Stimulated activated CD8-positive, alpha-beta memory T cell treated with anti-CD3 and anti-CD28 coated beads, Interleukin-12 subunit alpha, Interleukin-12 subunit beta, amount 100 ng/mL, for 4 hours (primary cell): ENCODE data around the gene SERPINB11.
"Not testable (repeated sequence)": the region's sequence is repeated elsewhere in the genome, so short reads cannot be mapped to it uniquely, and the experiment has no call there.

Experiments used
- DNase-seq: peaks from one replicate; pipeline ENCODE4 v3.0.0-alpha.2; 2020; ENCODE audit warnings: low read depth

Gene SERPINB11, protein sequence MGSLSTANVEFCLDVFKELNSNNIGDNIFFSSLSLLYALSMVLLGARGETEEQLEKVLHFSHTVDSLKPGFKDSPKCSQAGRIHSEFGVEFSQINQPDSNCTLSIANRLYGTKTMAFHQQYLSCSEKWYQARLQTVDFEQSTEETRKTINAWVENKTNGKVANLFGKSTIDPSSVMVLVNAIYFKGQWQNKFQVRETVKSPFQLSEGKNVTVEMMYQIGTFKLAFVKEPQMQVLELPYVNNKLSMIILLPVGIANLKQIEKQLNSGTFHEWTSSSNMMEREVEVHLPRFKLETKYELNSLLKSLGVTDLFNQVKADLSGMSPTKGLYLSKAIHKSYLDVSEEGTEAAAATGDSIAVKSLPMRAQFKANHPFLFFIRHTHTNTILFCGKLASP

DNA sequence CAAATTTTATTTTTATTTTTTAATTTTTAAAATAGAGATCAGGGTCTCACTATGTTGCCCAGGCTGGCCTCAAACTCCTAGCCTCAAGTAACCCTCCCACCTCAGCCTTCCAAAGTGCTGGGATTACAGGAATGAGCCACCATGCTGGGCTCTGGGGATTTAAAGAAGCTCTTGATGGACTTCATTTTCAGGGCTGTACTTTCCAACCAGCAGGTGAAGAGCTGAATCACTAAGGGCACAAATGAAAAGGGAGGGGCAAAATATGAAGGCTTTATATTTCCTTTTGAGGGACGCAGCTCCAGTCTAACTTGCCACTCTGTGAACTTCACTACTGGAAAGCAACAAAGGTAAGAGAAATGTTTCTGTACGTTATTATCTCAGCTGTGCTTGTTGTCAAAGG is at the start of gene SERPINB11:
TSS of gene SERPINB11 (plus strand) at position 301 of the 400 bp plus-strand sequence. CDS start 7,234 bp downstream, outside the sequence.
- DNase-seq = no peak

DNA sequence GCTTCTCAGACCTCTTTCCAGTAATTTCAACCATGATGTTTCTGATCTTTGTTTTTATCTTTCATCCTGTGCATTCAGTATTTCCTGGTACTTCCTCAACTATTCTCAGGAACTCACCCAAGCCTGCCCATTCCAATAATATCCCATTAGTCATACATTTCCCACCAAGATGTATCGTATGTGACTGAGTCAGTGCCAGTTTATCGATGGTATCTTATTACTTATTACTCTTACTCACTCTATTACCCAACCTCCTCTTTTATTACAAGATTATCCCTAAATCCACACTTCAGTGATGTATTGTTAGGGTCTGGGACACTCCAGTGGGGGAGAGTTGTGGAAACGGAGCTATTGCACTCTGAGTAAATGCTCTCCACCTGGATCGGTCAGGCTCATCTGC is 43.8 kb upstream of the SERPINB11 start:
- not testable (repeated sequence) for DNase-seq

DNA sequence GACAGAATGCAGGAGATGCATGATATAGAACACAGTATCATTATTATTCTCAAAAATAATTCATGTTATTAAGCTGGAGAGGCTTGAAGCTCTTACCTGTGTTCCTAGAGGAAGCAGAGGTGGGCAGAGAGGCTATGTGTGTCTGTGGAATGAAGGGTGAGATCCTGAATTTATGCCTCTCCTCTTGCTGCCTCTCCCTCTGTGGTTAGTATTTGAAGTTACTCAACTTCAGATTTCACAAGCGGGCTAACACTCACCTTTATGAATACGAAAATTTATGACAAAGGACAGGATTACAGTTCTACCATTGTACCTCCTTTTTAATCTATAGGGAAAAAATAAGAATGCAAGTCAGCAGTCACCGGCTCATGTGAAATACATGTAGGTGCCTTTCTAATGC is 41.0 kb upstream of the SERPINB11 start, which contains the start of gene SERPINB3:
TSS of gene SERPINB3 (minus strand) at position 144 of the 400 bp plus-strand sequence. CDS start 677 bp downstream, outside the sequence.
- not testable (repeated sequence) for DNase-seq

DNA sequence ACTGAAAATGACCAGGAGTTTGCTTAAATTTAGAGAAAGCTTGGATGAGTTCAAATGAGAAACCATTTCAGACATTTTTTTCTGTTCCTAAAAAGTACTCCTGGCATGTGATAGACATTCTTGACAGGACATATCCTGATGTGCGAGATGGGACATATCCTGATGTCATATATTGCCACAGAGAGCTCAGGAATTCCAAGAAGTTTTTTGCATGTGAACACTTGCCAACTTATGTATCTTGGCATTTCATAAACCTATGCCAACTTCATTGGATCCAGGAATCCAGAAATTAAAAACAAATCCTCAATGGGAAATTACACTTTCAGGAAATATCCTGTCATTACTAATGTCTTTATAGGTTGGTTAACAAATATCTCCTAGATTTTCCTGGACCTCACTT is 38.2 kb upstream of the SERPINB11 start:
- DNase-seq = no peak

DNA sequence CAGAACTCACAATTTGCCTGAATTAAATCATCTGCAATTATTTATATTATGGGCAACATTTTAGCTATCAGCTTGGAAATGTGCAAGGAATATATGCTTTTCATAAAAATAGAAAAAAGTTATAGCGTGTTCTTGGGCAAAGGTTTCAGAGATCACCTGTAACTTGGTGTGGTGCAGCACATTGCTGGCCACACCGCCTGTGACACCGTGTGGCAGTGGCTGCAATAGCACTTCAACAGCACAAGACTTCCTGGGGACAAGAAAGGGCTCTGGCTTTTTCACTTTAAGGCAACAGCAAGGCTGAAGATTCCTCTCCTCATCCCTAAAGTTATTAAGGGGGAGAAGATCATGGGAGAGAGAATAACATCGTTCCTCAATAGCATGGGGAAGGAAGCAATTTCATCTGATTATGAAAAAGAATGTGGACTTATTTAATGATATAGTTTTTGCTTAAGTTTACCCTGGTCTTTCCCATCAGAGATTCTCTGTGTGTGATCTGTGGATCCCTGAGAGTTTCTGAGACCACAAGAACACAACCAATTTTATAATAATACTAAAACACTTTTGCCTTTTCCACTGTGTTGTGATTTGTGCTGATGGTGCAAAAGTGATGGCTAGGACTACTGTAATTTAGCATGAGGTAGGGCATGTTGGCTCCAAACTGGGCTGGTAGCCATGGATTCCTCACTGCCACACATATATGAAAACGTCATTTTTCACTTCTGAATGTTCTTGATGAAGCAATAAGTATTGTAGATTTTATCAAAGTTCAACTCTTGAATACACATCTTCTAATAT is 26.0 kb upstream of the SERPINB11 start:
- DNase-seq = no peak

DNA sequence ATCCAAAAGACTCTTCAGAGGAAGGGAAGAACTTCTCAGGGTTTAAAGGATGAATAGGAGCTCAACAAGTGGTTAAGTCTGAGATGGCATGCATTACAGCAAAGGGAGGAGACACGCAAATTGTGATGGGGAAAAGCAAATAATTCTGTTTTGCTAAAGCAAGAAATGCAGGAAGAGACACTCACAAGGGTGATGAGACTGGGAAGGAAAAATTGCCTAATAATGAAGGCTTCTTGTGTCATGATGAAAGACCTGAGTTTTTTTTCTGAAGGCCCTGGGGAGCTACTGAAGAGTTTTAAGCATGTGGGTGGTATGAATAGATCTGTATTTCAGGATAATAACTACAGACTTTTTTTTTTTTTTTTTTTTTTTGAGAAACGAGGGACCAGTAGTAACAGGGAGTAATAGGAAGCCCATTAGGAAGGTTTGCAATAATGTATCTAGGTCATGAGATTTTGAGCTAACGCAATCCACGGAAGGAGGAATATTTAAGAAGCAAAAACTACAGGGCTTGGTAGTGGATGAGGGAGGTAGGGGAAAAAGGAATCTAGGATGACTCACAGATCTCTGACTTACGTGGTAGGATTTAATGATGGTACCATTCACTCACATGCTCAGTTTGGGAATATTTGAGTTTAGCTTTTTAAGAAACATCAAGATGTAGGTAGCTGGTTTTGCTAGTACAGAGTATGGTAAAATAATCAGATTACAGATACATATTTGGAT is 25.1 kb upstream of the SERPINB11 start:
- DNase-seq = no peak

DNA sequence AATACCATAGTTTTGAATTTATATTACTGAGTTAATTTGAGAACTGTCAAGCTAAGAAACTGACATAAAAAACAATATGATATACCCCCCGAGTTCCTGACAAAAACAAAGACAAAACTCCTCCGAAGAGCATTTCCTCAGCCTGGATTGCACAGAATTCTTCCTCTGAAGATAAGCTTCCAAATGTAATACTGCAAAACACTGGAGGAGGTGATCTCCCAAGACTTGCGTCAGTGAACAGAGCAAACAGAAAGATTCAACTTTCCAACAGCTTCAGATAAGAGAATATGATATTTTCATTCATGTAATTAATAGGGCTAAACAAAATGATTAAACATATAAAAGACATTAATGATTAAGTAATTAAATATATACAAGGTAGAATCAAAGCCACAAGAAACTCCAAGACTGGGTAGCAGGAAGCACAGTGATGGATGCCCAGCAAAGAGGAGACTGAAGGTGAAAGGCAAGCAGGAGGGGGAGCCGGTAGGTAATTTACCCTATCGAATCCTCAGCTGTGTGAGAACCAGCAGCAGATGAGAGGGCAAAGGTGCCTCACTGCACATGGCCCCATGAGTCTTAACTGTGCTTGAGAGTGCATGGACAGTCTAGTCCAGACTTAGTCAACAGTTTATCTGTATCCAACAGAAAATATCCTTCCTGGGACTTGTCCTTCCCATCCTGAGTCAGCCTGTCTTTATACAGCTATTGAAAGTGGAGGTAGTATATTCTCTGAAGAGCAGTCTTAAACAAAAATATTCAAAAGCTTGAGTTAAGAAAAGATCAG is 22.7 kb upstream of the SERPINB11 start:
- no peak for DNase-seq

DNA sequence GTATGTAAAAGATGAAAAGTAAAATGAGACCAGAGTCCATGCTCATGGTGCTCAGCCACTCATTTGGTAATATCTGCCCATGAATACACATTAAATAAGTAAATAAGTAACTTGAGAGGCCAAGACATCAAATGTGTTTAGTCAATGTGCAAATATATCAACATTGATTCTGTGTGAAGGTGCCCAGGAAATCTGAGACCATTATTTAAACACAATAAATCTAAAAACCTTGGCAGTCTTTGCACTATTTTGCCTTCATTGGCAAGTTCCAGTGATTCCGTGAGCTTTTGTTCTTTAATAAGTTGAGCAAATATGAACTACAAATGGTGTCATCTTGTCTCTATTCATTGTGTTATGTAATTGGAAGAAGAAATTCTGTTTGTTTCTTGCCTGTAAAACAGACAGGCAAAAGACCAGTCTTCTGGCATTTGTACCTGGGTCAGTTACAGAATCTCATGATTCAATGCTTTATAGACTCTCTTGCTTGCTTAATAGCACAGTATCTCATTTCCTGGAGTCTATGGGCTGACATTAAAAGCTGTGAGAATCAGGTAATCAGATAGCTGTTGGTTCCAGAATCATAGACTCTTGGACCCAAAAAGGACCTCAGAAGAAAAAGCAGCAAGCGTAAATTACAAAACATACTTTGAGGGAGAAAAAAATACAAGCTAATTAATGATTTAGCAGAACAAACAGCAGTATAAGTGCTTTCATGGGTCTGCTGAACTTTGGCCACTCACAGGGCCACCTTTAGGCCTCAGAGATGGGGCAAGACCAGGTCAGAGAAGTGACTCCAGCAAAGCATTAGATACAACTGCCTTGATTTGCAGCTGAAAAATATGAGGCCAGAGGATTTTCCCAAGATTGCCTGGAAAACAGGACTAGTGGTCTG is 21.1 kb upstream of the SERPINB11 start:
- no peak for DNase-seq

DNA sequence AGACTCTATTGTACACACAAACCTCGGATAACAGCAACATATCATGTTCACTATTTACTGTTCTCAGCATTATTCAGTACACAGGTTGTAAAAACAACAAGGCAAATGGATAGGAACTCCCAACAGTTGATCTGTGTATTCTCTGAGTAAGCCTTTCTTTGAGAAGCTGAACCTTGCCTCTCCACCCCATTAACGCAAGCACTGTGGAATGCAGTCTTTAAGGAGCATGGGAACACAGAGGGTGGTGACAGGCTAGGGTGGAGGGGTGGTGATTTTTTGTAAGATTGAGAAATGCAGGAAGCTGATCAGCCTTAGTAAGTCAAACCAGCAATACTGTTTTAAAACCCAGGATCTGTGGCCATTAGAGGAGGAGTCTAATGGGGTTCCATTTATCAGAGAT is 19.6 kb upstream of the SERPINB11 start:
- no peak for DNase-seq

DNA sequence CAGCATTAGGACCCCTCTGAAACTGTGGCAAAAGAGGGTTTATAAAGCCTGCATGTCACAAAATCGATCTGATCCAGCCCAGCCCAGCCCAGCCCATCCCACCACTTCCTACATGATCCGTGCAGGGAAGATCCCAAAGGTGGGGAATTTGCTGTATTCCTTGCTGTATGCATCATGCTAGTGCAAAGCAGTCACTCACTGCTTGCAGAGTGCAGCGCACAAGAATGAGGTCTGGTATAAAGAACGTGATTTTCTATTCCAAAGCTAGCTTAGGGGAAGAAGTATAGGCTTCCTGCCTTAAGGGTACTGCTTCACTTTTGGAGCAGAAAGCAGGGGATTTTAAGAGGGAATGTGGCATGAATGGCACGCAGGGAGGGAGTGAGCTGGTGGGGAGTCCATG is 18.9 kb upstream of the SERPINB11 start:
- DNase-seq = no peak

DNA sequence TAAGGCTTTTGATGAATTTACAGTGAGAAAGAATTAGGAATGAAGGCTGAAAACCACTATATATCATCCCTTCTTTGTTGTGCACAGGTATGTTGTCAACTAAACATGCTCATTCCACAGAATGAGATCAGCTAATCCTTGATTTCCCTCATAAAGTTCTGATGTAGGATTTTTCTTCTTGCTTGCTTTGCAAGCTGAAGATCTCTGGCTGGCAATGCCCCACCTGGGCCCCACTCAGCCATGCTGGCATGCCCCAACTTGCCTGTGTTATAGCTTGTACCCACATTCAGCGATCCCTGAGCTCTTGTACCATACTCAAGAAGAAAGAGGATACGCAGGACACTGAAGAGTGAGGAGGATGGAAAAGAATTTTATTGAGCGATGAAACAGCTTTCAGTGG is 18.0 kb upstream of the SERPINB11 start:
- no peak for DNase-seq

DNA sequence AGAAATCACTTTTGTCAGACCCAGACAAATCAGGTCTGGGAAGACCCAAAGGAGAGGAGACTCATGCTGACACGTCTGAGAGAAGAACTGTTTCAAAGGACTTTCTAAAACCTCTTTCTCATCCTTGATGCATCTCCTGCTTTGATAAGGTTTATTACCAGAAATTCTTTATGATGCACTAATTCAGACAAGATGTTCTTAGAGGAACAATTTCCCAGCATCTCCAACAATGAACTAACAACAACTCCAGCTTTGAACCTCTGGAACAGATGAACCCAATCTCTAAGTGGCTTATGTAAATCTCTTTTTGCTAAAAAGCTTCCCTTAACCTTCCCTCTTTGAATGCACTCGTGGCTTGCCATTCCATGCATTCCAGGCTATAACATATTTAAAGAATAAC is 15.9 kb upstream of the SERPINB11 start:
- no peak for DNase-seq

DNA sequence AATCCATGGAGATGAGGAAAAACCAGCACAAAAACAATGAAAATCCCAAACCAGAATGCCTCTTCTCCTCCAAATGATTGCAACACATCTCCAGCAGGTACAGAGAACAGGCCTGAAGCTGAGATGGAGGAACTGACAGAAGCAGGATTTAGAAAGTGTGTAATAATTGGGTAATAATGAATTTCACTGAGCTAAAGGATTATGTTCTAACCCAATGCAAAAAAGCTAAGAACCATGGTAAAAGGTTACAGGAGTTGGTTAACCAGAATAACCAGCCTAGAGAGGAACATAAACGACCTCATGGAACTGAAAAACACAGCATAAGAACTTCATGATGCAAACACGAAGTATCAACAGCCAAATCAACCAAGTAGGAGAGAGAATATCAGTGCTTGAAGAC is 13.7 kb upstream of the SERPINB11 start:
- no peak for DNase-seq

DNA sequence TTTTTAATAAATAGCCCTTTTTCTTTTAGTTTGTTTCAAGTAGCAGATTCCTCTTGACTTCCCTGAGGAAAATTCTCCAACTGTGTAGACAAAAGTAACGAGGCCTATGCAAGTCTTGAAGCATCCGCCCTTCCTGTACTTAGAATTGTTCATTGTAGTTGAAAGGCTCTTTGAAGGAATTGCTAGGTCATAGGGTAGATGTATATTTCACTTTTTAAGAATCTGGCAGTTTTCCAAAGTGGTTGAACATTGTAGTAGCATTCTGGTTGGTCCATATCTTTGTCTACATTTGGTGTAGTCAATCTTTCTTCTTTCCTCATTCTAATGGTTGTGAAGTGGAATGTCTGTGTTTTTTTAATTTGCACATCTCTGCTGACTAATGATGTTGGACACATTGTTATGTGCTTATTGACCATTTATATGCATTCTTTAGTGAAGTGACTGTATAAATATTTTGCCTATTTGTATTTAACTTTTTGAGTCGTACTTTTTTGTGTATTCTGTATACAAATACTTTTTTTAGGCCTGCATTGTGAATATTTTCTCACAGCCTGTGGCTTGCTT is 5.6 kb upstream of the SERPINB11 start:
- no peak for DNase-seq

DNA sequence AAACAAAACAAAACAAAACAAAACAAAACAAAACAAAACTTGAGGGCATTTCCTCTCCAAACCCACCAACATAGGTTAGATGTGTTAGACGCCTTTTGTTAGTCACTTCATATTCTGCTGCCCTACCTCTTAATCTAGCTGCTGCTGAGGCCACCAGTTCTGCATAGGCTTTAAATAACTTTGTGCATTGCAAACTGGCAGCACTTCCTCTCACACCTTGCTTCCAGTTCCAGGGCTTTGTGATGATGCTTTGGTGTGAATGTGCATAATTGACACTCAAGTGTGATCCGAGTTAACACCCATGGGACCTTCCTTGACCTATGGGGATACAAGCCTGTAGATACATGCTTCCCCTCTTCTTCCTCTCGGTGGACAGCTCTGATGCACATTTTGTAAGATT is 2.3 kb upstream of the SERPINB11 start:
- no peak for DNase-seq

DNA sequence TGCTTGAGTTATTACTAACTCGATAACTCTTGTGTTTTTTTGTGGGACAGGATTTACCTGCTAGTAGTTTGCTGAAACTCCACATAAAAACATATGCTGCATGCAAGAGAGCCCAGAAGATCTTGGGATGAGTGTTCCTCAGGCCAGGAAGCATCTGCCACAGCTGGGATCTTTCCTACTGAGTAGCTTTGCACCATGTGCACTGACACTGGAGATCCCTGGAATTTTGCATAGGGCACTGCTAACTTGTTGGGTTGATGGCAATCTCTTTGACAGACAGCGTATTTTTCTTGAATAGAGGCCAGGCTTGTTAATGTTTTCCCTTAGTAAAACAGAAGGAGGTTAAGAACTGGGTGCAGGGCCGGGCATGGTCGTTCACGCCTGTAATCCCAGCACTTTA is 808 bp upstream of the SERPINB11 start:
- no peak for DNase-seq

DNA sequence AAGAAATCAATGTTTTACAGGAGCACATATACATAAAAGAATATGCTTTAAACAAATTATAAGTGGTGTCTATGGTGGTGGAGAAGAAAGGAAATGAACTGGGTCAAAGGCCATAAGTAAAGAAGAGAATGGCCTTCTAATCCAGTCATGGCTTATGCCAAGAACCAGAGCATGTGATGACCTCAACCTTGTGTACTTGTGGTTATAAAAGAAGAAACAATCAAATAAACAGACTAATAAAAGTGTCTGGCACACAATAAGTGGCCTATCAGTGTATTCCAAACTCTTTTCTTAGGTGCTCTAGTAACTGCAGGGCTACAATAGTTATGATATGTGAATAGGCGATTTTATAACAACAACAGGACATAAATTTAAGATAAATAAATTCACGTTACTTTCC is 2.6 kb downstream of the SERPINB11 start:
- no peak for DNase-seq

DNA sequence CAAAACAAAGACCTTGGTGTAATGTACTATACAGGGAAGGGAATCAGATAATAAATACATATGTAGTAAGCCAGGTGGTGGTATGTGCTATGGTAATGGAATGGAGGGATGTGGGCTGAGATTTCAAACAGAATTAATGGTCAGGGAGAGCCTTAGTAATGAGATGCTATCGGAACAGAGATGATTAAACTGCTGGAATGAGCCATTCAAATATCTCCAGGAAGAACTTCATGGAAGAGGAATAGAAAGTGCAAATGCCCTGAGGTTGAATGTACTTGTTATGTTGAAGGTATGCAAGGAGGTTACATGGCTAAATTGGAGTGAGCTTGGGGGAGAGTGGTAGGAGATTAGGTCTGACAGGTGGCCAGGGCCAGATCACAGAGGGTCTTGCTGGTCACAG is 5.1 kb downstream of the SERPINB11 start:
- no peak for DNase-seq

DNA sequence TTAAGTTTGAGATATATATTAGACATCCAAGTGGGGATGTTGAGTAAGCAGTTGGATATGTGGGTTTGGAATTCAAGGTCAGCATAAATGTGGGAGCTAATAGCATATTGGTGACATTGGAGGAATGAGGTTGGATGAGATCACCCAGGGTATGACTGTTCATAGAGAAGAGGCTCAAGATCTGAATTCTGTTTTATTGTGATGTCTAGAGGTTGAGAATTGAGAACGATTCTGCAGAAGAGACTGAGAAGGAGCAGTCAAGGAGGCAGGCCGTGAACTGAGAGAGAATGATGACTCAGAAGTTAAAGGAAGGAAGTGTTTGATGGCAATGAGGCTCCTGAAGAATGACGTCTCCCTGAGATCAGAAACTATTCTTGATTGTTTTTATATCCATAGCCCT is 5.9 kb downstream of the SERPINB11 start:
- DNase-seq = no peak
